Endothelial cell of umbilical vein (primary cell): ENCODE results near the gene KITLG. TPM values are rescaled to one million over a fixed set of nuclear protein-coding genes. Genes with fewer than 3 reads are reported as not detected.

Source experiments
- BruUV-seq: library from RNA; stranded (reverse); fragments of 400-500 nt; replicated peaks from 2 replicates; lab custom pipeline; 2021; lab: Mats Ljungman, UMichigan
- CTCF ChIA-PET: fragments of 300-600, 350-600 bp; sonication (Branson Sonifier 250); formaldehyde crosslinking; loops from one replicate; lab custom pipeline; 2021; ENCODE audit warnings: antibody characterized with exemption, inconsistent platforms; lab: Charles Lee
- POLR2A ChIA-PET: fragments of 300-600, 350-600 bp; sonication (Branson Sonifier 250); formaldehyde crosslinking; loops from one replicate; lab custom pipeline; 2021; ENCODE audit warnings: antibody characterized with exemption, inconsistent platforms; lab: Charles Lee
- DNase-seq: peaks from one replicate; pipeline ENCODE4 v3.0.0-alpha.2; 2011; ENCODE audit warnings: low read depth, low spot score
- FAIRE-seq: peaks from 2 replicates; lab custom pipeline; 2011; peaks lifted over from hg19 to GRCh38; lab: Jason Lieb, UNC
- H2AFZ ChIP-seq: 2 replicates; pipeline ENCODE4 v1.6.0; 2012; ENCODE audit warnings: low read depth, low read length, control low read depth, inconsistent platforms
- H3K27ac ChIP-seq: 2 replicates; pipeline ENCODE4 v1.5.1; 2011; ENCODE audit warnings: low read depth, mild to moderate bottlenecking, control low read depth, low read length, moderate library complexity; ENCODE audit not compliant: insufficient read depth
- H3K27me3 ChIP-seq, 2 experiments: 2 replicates each; pipeline versions ENCODE4 v1.6.0 to v1.6.1; 2011; ENCODE audit warnings: low read length in 2 of 2, mixed read lengths in 1 of 2; ENCODE audit not compliant: control insufficient read depth in 2 of 2, insufficient read depth in 2 of 2
- H3K36me3 ChIP-seq, 2 experiments: 2 replicates in 1 of 2; 3 replicates in 1 of 2; pipeline ENCODE4 v1.5.1; 2011; ENCODE audit warnings: low read length in 2 of 2, mild to moderate bottlenecking in 1 of 2, moderate library complexity in 1 of 2; ENCODE audit not compliant: control insufficient read depth in 2 of 2, insufficient read depth in 2 of 2; ENCODE audit errors: extremely low read depth in 1 of 2
- H3K4me1 ChIP-seq: 3 replicates; pipeline ENCODE4 v1.5.1; 2011; ENCODE audit warnings: mild to moderate bottlenecking, low read length; ENCODE audit not compliant: control insufficient read depth, insufficient read depth; ENCODE audit errors: extremely low read depth
- H3K4me2 ChIP-seq: 2 replicates; pipeline ENCODE4 v1.6.1; 2011; ENCODE audit warnings: low read length, control low read depth, mixed read lengths; ENCODE audit not compliant: insufficient read depth
- H3K4me3 ChIP-seq, 3 experiments: fragments of 200-600 bp in 1 of 3; sonication (generic), shearing (Covaris generic) in 1 of 3; replicated peaks in 1 of 3; 2 replicates each; pipeline ENCODE4 v1.5.1; 2011 to 2016; ENCODE audit warnings: control low read depth in 3 of 3, low read length in 3 of 3, mild to moderate bottlenecking in 2 of 3, inconsistent platforms in 1 of 3, low read depth in 1 of 3, moderate library complexity in 1 of 3; ENCODE audit not compliant: insufficient read depth in 1 of 3
- H3K79me2 ChIP-seq: 2 replicates; pipeline ENCODE4 v1.6.0; 2012; ENCODE audit warnings: low read length, inconsistent platforms; ENCODE audit not compliant: control insufficient read depth, insufficient read depth
- H3K9ac ChIP-seq: replicated peaks from 2 replicates; pipeline ENCODE3; 2011; ENCODE audit warnings: low read length, control low read depth; ENCODE audit not compliant: insufficient read depth; ENCODE audit errors: extremely low read depth
- H3K9me1 ChIP-seq: replicated peaks from 3 replicates; pipeline ENCODE4 v1.6.0; 2011; ENCODE audit warnings: mild to moderate bottlenecking, low read length; ENCODE audit not compliant: control insufficient read depth, insufficient read depth; ENCODE audit errors: extremely low read depth
- H3K9me3 ChIP-seq: replicated peaks from 2 replicates; pipeline ENCODE4 v1.5.1; 2012; ENCODE audit warnings: low read length, inconsistent platforms; ENCODE audit not compliant: control insufficient read depth, insufficient read depth
- H4K20me1 ChIP-seq: replicated peaks from 2 replicates; pipeline ENCODE3; 2011; ENCODE audit warnings: mild to moderate bottlenecking, low read length; ENCODE audit not compliant: control insufficient read depth, insufficient read depth; ENCODE audit errors: extremely low read depth
- EZH2 ChIP-seq: IDR thresholded peaks from 2 replicates; pipeline ENCODE4 v1.6.1; 2012; ENCODE audit warnings: borderline replicate concordance, low read depth, mild to moderate bottlenecking, moderate library complexity, low read length, inconsistent platforms; ENCODE audit not compliant: severe bottlenecking
- FOS ChIP-seq: IDR thresholded peaks from 2 replicates; pipeline ENCODE4 v1.6.1; 2011; ENCODE audit warnings: mild to moderate bottlenecking, low read length, moderate library complexity, borderline replicate concordance; ENCODE audit not compliant: insufficient read depth
- GATA2 ChIP-seq: IDR thresholded peaks from 2 replicates; pipeline ENCODE4 v1.7.0; 2011; ENCODE audit warnings: low read depth, mild to moderate bottlenecking, moderate library complexity, mixed read lengths, low read length; ENCODE audit not compliant: insufficient read length, insufficient read depth
- JUN ChIP-seq: IDR thresholded peaks from 2 replicates; pipeline ENCODE4 v1.6.1; 2011; ENCODE audit warnings: borderline replicate concordance, low read depth; ENCODE audit not compliant: insufficient read length, insufficient read depth
- MYC ChIP-seq: IDR thresholded peaks from one replicate; pipeline ENCODE4 v1.6.1; 2011; ENCODE audit warnings: mild to moderate bottlenecking, low read depth, low read length
- POLR2A ChIP-seq: IDR thresholded peaks from 2 replicates; pipeline ENCODE4 v1.6.1; 2012; ENCODE audit warnings: low read depth, mild to moderate bottlenecking, control low read depth, low read length
- POLR2AphosphoS5 ChIP-seq: IDR thresholded peaks from 2 replicates; pipeline ENCODE4 v1.6.1; 2012; ENCODE audit warnings: low read depth, mild to moderate bottlenecking, control low read depth, low read length, moderate library complexity; ENCODE audit not compliant: insufficient read depth
- dilution Hi-C: fragments of 300-500 bp; cut with MboI; formaldehyde crosslinking; loops from one replicate; pipeline ENCODE4 v1.15.0; 2019; ENCODE audit warnings: low sequenced_read_pairs; ENCODE audit not compliant: extremely low pct_ligation_motif_present
- intact Hi-C: fragments of 100-400 bp; cut with micrococcal nuclease; formaldehyde crosslinking; loops from one replicate; pipeline ENCODE4 v1.10.0; 2022
- polyA plus RNA-seq, 4 experiments: library from polyadenylated mRNA; depleted of rRNA in 3 of 4; stranded (reverse) in 3 of 4; unstranded in 1 of 4; fragments of >200 nt; gene quantifications; 2 replicates each; pipeline versions ENCODE4 v1.2.1 to v1.2.3, GENCODE V29; 2011 to 2012; ENCODE audit warnings: missing spikeins in 1 of 4
- total RNA-seq: library from RNA; stranded (reverse); gene quantifications from 2 replicates; pipeline ENCODE4 v1.2.3, GENCODE V29; 2021
- TF ChIP-seq, protein P1 (sequence below): IDR thresholded peaks from 2 replicates; pipeline ENCODE4 v1.6.1; 2011; ENCODE audit not compliant: insufficient read depth, insufficient read length
- TF ChIP-seq, protein P2 (sequence below), 2 donors: IDR thresholded peaks; 1 replicate in 1 of 2; 2 replicates in 1 of 2; pipeline ENCODE4 v1.5.1; 2011; ENCODE audit warnings: low read length in 2 of 2, mild to moderate bottlenecking in 2 of 2, moderate library complexity in 2 of 2, control low read depth in 1 of 2, inconsistent platforms in 1 of 2, low read depth in 1 of 2; ENCODE audit not compliant: insufficient read depth in 1 of 2; ENCODE audit errors: extremely low read depth in 1 of 2

KITLG gene
- total and polyA plus RNA-seq, 2 donors (not counting 3 experiments of a cell fraction or from before 2014, with no cell fraction given) = 3.8 to 32.5 TPM

DNA sequence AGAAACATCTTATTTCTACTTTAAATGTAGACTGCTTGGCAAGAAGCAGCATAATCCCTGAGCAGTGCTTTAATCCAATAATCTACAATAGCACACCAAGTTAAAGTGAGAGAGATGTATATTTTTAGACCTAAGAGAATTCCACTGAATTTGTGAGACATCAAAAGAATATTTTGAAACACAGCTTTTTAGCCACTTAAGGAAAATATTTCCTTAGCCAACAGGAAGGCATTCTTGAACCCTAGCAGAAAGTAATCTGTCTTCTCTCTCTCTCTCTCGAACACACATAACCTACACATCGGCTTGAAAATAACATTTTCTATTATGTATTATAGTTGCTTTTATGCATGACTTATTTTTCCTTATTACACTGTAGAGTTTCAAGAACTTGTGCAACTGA is 34.0 kb downstream of the KITLG start:
- CTCF ChIA-PET = no interaction called here
- Histone ChIP-seq H3K36me3 (peaks cover 0 to 2% of the 10 kb centered on the region in 2 experiments), H3K4me3 (no peak overlapping the region), H2AFZ (no peak overlapping the region), H3K9me3 (no peaks in the 10 kb centered on the region), H3K27me3 (no peaks in the 10 kb centered on the region), H3K4me2 (no peak overlapping the region), H3K9ac (no peak overlapping the region), H3K79me2 (no peaks in the 10 kb centered on the region), H3K27ac (no peak overlapping the region), H3K9me1 (no peaks in the 10 kb centered on the region), H3K4me1 (peaks cover 4% of the 10 kb centered on the region), H4K20me1 (no peaks in the 10 kb centered on the region)
- no peak for TF ChIP-seq EZH2
- TF ChIP-seq, protein P1, sequence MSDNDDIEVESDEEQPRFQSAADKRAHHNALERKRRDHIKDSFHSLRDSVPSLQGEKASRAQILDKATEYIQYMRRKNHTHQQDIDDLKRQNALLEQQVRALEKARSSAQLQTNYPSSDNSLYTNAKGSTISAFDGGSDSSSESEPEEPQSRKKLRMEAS = no peak
- no peak for TF ChIP-seq JUN
- TF ChIP-seq, protein P2, sequence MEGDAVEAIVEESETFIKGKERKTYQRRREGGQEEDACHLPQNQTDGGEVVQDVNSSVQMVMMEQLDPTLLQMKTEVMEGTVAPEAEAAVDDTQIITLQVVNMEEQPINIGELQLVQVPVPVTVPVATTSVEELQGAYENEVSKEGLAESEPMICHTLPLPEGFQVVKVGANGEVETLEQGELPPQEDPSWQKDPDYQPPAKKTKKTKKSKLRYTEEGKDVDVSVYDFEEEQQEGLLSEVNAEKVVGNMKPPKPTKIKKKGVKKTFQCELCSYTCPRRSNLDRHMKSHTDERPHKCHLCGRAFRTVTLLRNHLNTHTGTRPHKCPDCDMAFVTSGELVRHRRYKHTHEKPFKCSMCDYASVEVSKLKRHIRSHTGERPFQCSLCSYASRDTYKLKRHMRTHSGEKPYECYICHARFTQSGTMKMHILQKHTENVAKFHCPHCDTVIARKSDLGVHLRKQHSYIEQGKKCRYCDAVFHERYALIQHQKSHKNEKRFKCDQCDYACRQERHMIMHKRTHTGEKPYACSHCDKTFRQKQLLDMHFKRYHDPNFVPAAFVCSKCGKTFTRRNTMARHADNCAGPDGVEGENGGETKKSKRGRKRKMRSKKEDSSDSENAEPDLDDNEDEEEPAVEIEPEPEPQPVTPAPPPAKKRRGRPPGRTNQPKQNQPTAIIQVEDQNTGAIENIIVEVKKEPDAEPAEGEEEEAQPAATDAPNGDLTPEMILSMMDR (IDR thresholded peaks at IDR 0.05; ENCODE audit: extremely low read depth in 1 of 2, insufficient read depth in 1 of 2, low read depth in 1 of 2, low read length in 2 of 2) = no peak
- TF ChIP-seq POLR2AphosphoS5 = no peak
- TF ChIP-seq GATA2 = no peak
- TF ChIP-seq FOS = no peak
- TF ChIP-seq MYC = no peak
- no peak for TF ChIP-seq POLR2A
- intact Hi-C loops (no loop called here), dilution Hi-C loops (no loop called here)
- FAIRE-seq (no peak), DNase-seq (no peak)
- BruUV-seq = no TSS peak
- POLR2A ChIA-PET = no interaction called here
